Measurements from ENCODE around the gene C5orf52.
A peak's percentile ranks its signal among the peaks of the same experiment; 100 is the strongest.
"Not testable (repeated sequence)": the region's sequence is repeated elsewhere in the genome, so short reads cannot be mapped to it uniquely, and the experiment has no call there.

The C5orf52 gene

DNA sequence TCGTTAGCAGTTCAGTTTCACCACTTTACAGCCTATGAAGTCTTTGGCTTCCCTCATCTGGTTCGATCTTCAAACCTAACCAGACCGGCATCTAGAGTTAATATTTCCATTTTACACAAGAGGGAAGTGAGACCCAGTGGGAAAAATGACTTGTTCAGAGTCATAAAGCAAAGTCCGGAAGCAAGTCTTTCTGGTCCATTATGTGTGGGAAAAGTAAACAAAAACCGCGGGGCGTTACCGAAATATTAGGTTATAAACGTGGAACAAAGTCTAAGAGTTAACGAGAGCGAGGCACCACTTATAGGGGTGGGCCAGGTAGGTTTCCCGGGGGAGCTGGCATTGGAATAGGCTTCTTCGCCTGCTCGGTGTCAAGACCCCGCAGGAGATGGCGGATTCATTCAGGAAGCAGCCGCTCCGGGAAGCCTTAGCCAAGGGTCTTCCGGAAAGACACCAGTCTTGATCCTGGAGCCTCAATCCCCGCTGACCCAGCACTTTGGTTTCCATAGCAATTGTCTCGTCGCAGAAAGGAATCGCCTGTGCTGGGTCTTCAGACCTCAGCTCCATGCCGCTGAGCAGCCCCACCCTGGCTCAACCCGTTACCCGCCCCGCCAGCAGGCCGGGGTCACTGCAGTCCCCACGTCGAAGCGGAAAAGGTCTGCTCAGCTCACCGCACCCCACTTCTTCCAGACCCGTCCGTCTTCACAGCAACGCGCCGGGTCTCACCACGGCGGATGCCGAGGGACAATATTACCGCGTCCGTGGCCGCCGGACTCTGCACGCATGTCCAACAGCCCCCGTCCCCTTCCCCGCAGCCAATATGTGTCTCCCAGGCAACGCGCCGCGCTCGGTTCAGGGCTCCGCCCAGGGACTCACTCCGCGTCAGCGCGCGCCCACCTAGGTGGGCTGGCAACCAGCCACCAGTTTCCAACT lies at the start of gene C5orf52:
Gene C5orf52, plus strand, starts transcription at position 872 of the 930 bp plus-strand sequence. CDS start 82 bp downstream, outside the sequence.
- peak; percentile 31 for DNase-seq (ENCODE audit: low spot score)

DNA sequence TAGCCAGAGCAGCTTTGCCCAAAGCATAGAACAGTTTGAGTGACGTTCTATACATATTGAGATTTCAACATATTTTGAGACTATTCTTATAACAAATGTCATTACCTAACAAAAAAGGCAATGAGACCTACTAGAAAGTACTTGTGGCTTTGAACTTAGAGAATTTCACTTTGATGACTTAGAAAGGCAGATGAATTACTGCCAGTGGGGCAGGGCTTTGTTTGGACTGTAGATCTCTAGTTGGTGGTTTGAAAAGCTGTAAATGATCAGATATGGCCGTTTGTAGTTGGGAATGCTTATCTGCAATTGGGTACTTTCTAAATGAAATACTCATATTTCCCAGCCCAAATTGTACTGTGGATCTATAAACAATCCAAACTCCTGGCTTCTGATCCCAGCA lies 47.2 kb upstream of the C5orf52 start:
- no peak for DNase-seq (ENCODE audit: low spot score)

DNA sequence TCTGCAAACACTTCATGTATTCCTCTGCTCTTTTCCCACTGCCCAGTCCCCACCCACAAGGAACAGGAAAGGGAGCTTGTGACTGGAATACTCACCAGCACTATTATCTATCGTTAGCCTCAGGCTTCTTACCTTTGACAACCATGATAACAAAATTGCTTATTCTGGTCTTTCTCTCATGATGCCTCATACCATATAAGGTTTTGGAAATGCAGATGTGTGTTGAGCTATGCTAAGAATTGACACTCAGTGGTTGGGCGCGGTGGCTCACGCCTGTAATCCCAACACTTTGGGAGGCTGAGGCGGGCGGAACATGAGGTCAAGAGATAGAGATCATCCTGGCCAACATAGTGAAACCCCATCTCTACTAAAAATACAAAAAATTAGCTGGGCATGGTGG lies 44.5 kb upstream of the C5orf52 start:
- DNase-seq (ENCODE audit: low spot score) = no peak

DNA sequence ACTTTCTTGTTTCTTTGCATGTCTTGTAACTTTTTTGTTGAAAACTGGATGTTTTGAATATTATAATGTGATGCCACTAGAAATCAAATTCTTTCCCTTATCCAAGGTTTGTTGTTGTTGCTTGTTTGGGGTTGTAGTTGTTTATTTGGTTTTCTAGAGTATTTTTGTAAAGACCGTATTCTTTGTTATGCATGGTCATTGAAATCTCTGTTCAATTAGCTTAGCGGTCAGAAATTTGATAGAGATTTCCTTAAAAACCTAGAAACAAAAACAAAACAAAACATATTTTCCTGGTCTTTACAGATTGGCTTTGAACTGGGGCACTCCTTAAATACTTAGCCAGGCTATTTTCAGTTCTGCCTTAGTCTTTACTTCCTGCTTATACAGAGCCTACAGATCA lies 41.0 kb upstream of the C5orf52 start:
- no peak for DNase-seq (ENCODE audit: low spot score)

DNA sequence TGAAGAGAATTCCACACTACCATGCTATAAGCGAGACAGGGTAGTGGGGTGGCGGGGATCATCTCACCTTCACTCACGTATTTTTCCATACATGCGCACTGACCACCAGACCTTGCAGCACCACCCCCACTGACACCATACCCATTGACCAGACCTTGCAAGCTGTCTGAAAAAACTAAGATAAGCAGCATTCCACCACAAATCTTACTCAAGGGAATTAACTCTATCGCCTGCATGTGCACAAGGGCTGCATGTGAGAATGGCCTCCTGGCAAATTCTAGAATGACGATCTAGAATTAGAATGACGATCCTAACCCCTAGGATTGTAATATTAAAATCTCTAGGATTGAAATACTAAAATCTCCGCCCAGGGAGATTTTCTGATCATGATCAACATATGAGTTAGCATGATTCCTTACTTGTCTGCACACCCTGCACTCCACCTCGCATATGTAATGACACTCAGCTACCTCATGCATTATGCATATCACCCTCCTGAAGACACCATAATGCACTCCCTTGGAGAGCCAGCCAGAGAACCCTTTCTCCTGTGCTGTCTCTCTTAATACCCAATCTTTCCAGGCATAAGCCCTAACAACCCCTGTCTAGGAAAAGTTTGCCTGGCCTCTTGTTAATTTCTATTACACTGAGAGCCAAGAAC lies 30.8 kb upstream of the C5orf52 start:
- no peak for DNase-seq (ENCODE audit: low spot score)

DNA sequence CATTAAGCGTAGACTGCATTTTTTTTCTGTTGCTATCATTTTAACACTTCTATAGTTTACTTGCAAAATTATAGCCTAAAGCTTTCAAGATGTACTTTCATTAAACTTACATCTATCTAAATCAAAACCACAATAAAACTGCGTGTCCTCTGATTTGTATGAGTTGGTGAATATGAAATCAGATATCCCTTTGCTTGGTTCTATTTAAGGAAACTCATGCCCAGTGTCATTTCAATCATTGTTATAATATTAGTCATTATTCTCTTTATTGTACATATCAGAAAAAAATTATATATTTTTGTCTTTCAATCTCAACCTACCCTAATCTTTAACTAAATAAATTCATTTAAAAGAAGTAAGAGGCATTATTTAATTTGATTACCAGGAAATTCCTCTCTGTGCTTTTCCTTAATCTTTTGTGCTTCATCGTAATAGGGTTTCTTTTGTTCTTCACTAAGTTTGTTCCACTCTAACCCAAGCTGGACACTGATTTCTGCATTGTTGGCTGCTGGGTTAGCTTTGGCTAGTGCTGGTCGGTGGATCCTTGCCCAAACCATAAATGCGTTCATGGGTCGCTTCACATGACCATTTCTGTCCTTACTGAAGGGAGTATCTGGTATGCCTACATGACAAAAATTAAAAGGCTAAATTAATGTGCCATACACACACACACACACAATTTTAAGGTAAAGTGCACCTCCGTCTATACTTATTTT lies 22.9 kb upstream of the C5orf52 start:
- no peak for DNase-seq (ENCODE audit: low spot score)

DNA sequence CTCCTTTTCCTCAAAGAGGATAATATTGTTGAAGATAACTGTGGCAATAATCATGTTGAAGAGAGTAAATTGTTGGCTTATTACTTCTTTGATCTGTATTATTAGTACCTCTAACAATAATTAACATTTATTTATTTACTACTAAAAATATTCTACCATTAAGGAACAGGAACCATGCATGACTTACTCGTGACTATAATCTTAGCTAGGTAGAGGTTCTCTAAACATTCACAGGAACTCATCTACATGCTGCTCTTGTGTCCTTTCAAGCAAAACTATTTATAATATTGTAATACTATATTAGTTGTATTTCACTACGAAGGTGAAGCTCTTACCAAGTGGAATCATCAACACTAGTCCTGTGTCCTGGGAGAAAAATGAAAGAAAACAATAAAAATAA lies 22.2 kb upstream of the C5orf52 start:
- no peak for DNase-seq (ENCODE audit: low spot score)

DNA sequence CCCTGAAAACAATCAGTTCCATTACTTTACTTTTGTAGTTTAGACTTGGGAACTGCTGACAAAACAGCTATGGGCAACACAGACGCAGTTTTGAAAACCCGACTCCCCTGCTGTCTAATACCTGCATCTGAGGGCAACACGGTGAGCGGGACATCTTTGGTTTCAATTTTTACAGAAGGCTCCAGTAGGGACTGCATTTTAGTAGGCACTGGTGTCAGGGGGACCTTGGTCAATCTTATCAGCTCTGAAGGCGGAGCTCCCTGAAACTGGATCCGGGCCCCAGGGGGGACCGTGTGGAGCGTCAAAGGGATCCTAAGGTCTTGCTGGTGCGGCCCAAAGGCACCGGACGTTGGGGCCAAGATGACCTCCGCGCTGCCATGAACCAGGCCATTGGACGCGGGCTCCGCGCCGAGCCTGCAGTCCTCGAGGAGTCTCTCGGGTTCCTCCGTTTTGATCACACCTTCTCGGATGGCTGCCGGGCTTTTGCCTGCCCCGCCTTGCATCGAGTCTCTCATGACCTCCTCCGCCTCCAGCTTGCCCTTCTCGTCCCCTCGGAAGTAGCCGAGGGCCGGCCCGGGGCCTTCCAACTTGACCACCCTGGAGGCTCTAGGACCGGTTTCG lies 20.2 kb upstream of the C5orf52 start:
- no peak for DNase-seq (ENCODE audit: low spot score)

DNA sequence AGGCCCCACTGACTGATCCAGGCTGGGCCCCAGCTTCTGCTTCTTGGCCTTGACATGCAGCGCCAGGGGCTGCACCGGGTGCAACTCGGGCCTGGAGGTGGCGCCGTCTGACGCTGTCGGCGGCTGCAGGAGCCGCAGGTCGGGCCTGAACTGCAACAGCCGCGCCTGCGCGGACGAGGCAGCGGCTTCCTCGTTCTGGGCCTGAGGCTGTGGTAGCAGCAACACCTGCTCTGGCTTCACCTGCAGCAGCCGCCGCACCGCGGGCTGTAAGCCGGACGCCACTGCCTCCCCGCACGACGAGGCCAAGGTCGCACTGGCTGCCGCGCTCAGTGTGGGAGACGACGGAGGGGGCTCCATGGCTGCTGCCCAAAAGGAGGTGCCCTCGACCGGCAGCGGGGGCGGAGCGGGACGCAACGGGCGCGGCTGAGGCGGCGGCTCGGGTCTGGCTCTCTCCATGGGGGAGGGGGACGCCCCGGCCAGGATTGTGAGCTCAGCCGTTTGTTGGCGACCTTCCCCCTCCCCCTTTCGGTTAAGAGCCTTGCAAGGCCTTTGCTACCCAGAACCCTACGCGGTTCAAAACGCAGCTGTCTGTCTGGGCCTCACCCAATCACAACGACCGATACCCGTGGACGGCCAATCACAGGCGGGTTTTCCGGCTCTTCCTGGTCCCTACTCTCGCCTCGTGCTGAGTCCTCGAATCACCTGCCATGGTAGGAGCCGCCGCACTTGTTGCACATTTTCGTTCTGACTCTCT lies 19.5 kb upstream of the C5orf52 start:
- peak; percentile 74 for DNase-seq (ENCODE audit: low spot score)

DNA sequence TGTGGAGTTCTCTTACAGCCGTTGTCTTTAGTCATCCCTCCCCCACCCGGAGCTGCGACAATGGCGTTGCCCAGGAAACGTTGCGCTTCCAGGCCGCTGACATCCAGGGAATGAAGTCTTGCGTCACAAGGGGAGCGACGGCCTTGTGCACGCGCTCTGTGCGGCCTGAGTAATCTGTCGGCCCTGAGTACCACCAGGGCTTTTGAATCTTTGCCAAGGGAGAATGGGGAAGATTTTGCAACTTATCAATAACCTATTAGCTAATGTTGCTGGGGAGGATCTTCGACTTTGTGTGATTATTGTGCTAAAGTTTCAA lies 19.0 kb upstream of the C5orf52 start, which contains the start of gene SOX30:
Gene SOX30, minus strand, starts transcription at position 62 of the 316 bp plus-strand sequence. CDS start 360 bp downstream, outside the sequence.
- DNase-seq (ENCODE audit: low spot score) = no peak

DNA sequence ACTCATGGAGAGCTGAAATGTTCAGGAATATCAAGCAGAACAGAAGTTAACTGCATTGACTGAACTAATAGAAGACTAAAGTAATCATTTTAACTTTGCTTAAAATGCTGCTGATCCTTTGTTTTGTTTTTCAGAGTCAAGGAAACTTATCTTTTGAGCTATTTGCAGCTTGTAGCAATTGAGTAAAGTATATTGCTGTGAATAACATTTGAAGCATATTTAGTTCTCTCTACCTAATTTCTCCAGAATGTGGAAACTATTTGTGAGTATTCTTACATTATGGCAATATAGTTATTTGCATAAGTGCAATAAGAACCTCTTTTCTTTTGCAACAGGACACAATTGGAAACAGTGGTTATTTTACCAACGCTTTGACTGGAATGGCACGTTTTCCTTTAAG lies 13.8 kb upstream of the C5orf52 start:
- no peak for DNase-seq (ENCODE audit: low spot score)

DNA sequence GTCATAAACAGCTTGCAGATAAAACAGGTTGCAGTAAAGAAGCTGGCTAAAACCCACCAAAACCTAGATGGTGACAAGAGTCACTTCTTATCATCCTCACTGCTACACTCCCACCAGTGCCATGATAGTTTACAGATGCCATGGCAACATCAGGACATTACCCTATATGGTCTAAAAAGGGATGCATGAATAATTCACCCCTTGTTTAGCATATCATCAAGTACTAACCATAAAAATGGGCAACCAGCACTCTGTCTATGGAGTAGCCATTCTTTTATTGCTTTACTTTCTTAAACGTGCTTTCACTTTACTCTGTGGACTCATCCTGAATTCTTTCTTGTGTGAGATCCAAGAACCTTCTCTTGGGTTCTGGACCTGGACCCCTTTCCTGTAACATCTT lies 12.4 kb upstream of the C5orf52 start:
- no peak for DNase-seq (ENCODE audit: low spot score)

DNA sequence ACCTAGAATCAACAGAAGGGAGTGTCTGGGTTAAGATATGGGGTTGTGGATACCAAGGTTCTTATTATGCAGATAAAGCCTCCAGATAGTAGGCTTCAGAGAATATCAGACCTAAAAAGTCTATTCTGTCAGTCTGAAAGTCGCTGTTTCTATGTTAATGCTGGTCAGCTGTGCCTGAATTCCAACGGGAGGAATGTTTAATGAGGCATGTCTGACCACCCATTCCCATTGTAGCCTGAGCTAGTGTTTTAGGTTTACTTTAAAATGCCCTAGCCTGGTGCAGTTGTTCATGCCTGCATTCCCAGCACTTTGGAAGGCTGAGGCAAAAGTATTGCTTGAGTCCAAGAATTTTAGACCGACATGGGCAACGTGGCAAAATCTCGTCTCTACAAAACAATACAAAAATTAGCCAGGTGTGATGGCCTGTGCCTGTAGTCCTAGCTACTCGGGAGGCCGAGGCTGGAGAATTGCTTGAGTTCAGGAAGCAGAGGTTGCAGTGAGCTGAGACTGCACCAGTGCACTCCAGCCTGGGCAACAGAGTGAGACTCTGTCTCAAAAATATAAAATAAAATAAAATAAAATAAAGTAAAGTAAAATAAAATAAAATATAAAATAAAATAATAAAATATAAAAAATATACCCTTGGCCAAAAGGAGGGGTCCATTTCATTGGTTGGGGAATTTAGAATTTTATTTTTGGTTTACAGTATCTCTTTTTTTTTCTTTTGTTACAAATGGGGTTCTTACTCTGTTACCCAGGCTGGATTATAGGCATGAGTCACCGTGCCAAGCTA lies 11.3 kb upstream of the C5orf52 start:
- no peak for DNase-seq (ENCODE audit: low spot score)

DNA sequence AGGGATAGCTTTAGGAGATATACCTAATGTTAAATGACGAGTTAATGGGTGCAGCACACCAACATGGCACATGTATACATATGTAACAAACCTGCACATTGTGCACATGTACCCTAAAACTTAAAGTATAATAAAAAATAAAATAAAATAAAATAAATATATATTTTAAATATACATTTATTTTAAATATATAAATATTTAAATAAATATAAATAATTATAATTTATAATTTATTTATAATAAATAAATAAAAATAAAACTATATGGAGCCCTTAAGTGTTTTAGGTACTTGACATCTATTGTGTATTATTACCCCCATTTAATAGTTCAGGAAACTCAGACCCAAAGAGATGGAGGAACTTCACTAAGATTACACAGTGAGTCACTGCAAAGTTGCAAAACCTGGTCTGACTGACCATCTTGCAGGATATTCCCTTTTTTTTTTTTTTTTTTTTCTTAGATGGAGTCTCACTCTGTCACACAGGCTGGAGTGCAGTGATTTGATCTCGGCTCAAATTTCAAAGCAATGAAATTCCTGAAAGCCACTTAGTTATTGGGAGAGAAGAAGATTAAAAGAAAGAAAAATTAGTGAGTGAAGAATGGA lies 5.8 kb upstream of the C5orf52 start:
- DNase-seq (ENCODE audit: low spot score) = no peak

DNA sequence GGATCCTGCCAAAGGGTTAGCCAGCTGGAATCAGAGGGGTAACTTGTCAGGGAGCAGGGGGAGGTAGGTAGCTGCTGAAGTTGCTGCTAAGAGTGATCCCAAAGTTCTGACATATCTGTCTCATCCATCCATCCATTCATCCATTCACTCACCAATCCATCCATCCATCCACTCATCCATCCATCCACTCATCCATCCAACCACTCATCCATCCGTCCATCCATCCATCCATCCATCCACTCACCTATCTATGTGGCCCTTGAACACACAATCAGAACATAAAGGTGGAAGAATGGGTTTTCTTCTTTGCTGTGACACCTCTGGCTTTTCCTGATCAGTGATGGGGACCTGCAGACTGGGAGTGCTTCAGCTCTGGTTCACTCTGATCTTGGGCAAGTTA lies 3.0 kb upstream of the C5orf52 start:
- no peak for DNase-seq (ENCODE audit: low spot score)

DNA sequence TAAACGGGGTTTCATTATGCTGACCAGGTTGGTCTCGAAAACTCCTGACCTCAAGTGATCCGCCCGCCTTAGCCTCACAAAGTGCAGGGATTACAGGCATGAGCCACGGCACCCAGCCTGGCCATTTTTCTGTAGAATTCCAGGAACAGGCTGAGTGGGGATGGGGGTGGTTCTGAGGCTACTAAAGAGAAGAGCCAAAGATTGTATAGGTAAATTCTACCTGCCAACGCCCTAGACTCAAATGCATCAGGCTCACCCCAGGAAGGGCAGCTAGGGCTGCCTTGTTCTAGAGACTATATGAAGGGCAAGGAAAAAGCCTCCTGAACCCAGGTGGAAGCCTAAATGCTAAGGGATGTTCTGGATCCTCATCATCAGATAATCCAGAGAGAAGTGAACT lies 1.6 kb upstream of the C5orf52 start:
- DNase-seq (ENCODE audit: low spot score) = no peak

DNA sequence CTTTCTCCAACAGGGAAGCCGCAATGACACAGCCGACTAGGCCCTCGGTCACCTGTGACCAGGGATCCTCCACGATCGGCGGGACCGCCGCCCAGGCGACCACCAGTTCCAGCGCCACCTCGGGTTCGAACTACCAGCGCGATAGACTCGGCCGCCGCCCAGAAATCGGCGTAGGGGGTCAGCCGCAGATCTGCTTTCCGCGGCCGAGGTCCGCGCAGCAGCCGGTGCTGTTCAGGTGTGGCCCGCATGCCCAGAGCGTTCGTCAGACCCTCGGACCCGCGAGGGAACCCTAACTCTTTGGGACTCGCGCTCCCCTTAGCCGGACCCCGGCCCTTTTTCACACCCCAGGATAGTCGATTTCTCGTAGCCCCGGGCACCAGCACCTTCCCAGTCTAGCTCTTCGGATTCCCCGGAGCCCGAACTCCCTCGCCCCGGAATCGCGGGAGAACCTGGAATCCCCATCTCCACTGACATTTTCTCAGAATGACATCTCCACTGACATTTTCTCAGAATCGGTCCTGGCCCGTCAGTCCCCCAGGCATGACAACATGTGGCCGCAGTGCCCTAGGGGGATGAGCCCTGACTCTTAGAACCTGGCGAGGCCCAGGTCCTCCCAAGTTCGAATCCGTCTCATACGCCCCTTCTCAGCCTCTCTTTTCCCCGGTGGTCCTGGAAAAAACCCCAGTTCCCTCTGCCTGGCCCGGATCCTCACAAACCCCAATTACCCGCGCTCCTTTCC lies 428 bp downstream of the C5orf52 start:
- no peak for DNase-seq (ENCODE audit: low spot score)

DNA sequence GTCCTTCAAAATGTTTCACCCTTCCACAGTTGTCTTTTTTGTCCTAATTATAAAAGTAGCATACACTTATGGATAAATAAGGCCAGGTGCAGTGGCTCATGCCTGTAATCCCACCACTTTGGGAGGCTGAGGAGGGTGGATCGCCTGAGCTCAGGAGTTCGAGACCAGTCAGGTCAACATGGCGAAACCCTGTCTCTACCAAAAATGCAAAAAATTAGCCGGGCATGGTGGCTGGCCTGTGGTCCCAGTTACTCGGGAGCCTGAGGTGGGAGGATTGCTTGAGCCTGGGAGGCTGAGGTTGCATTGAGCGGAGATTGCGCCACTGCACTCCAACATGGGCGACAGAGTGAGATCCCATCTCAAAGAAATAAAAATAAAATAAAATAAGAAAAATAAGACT lies 1.6 kb downstream of the C5orf52 start:
- no peak for DNase-seq (ENCODE audit: low spot score)

DNA sequence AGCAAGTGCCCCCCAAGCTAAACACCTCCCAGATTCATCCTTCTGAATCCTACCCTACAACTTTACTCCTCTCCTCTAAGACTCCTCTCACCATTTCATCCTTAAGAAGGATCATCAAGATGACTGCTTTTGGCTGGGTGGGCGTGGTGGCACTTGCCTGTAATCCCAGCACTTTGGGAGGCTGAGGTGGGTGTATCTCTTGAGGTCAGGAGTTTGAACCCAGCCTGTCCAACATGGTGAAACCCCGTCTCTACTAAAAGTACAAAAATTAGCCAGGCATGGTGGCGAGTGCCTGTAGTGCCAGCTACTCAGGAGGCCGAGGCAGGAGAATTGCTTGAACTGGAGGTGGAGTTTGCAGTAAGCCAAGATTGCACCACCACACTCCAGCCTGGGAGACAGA lies 3.0 kb downstream of the C5orf52 start:
- DNase-seq (ENCODE audit: low spot score) = not testable (repeated sequence)

DNA sequence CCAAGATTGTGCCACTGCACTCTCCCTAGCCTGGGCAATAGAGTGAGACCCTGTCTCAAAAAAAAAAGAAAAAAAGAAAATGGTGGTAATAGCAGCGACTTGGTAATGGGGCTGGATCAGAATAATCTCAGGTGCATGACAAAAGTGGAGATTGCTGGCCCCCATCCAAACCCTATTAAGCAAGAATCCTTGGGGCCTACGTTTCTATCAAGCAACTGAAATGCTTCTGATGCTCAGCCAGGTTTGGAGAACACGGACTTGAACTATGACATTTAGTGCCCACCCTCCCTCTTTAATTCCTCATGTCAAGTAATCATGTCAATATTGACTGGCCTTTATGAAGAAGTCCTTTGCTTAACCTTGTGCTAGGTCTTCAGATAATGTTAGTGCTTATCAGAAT lies 6.6 kb downstream of the C5orf52 start:
- no peak for DNase-seq (ENCODE audit: low spot score)
